Smooth muscle cell of the brain vasculature (primary cell): Measurements from ENCODE around the gene SGK2.
"Not testable (repeated sequence)": the region's sequence is repeated elsewhere in the genome, so short reads cannot be mapped to it uniquely, and the experiment has no call there.

Experiments used
- DNase-seq: peaks from one replicate; pipeline ENCODE4 v3.0.0-alpha.2; 2012; ENCODE audit warnings: low read depth, low spot score

The SGK2 gene

GRCh38 chr20:43601960-43602359 is 43.1 kb downstream of the SGK2 start:
- not testable (repeated sequence) for DNase-seq

- DNase-seq, result no peak
Measured at GRCh38 chr20:43603124-43603523, 44.3 kb downstream of the SGK2 start.

- no peak for DNase-seq
Measured at GRCh38 chr20:43605715-43606114, 46.9 kb downstream of the SGK2 start.

- DNase-seq, result not testable (repeated sequence)
Measured at GRCh38 chr20:43607278-43607677, 48.5 kb downstream of the SGK2 start.

- DNase-seq, result no peak
Measured at GRCh38 chr20:43631598-43631997, 72.8 kb downstream of the SGK2 start.
